NCI-H446 (cell line): ENCODE data around the gene RPL39L.
"Not testable (repeated sequence)": the region's sequence is repeated elsewhere in the genome, so short reads cannot be mapped to it uniquely, and the experiment has no call there.

Experiments used
- DNase-seq, 2 experiments: peaks; one replicate each; lab custom pipeline; 2025; lab: John Stamatoyannopoulos, UW

RPL39L gene

GRCh38 chr3:187139126-187139894 lies at the start of gene RPL39L:
RPL39L (minus strand) TSS chr3:187139496; CDS start chr3:187121300, 18,196 bp downstream.
- DNase-seq, result peak; percentile 48 to 78

DNA sequence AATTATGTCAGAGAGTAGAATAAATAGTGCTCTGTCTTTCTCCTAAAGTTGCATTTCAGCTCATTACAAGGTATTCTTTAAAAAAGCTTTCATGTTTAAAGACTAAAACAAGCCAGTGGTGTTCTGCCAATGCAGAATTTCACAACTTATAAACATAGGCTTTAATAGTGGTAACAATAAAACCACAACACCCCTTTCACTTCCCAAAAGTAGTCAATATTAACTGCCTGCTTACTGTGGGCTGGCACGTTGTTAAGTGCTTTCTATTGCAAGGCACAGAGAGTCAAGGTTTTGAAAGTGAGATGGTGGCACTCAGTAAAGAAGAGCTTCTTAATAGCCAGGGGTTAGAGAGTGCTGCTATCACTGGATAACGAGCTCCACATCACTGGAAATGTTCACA lies 49.6 kb upstream of the RPL39L start:
- DNase-seq, result no peak

DNA sequence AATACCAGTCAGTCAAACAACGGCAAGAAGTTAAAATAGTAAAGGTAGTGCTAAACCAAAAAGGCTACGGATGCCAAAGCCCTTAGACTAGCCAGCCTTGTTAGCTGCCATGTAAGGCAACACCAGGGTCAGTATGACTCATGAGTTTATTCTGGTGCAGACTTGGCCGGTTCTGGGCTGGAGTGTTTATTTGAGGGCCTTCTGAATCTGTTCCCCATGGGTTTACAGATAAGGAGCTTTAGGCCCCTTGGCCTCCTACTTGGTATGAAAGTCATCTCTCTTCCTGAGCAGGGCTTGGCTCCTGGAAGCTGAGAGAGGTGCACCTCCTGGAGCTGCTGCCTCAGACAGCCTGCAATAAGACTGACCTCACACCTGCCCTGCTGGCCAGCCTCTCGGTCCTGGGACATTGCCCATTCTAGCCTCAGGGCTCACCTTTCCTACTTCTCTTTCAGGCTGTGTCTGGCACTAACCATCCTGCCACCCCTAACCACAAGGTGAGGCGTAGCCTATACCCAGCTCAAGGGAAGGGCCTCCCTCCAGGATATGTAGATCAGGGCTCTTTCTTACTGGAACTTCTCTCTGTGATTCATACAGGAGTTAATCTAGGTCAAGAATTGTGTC lies 47.6 kb upstream of the RPL39L start:
- no peak for DNase-seq

DNA sequence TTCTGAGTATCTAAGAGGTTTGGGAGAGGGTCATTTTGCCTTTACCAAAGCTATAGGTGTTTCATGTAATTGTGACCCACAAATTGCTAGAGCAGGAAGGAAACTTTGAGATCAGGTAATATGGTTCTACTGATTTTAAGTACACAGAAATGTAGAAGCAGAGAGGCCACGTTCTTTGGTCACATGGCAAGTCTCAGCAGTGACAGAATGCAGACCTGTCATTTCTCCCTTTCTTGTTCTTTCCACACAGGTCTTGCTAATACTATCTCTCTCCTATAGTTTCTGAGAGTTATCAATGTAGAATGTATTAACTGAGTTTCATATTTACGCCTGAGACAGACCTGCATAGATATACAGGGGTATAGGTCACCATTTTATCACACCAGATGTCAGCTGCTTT lies 47.1 kb upstream of the RPL39L start:
- DNase-seq, result no peak

DNA sequence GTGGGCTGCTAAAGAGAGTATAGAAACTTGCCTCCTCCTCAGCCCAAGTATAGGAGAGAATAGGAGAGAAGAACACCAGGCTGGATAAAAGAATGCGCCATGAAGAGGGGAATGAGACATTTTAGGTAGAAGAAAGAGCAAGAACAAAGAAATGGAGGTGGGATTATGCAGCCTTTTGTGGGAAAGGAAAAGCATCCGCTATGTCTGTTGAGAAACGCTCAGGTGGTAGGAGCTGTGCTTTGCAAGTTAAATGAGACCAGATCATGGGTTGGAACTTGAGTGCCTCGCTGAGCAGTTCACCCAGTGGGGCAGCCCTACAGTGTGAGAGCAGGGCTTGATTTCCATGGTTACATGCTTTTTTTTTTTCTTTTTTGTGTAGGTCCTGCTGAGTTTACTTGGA lies 46.5 kb upstream of the RPL39L start:
- no peak for DNase-seq

DNA sequence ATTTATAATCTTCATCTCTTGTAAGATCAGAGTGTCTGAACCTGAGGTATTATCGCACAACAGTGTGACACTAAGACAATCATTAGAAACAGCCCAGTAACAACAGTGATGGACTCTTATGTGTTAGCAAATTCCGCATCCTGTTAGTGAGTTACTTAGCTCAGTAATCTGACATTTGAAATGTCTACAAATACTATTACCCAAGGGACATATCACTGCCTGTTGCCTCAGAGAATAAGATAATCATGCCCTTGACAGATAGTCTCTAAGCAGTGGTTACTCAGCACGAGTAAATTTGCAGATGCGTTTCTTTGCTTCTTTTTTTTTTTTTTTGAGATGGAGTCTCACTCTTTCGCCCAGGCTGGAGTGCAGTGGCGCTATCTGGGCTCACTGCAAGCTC lies 44.6 kb upstream of the RPL39L start:
- no peak for DNase-seq

- no peak for DNase-seq
Observed at GRCh38 chr3:187183210-187183862, 44.0 kb upstream of the RPL39L start.

- DNase-seq, result no peak
Observed at GRCh38 chr3:187181454-187182170, 42.3 kb upstream of the RPL39L start.

GRCh38 chr3:187172929-187173328 lies 33.6 kb upstream of the RPL39L start:
- no peak for DNase-seq

DNA sequence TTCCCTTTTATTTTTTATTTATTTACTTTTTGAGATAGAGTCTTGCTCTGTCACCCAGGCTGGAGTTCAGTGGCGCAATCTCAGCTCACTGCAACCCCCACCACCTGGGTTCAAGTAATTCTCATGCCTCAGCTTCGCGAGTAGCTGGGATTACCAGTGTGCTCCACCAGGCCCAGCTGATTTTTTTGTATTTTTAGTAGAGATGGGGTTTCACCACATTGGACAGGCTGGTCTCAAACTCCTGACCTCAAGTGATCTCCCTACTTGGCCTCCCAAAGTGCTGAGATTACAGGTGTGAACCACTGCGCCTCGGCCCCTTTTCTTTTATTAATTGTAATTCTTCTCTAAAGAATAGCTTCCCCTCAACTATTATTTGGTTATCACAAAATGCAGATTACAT lies 31.6 kb upstream of the RPL39L start:
- not testable (repeated sequence) for DNase-seq

DNA sequence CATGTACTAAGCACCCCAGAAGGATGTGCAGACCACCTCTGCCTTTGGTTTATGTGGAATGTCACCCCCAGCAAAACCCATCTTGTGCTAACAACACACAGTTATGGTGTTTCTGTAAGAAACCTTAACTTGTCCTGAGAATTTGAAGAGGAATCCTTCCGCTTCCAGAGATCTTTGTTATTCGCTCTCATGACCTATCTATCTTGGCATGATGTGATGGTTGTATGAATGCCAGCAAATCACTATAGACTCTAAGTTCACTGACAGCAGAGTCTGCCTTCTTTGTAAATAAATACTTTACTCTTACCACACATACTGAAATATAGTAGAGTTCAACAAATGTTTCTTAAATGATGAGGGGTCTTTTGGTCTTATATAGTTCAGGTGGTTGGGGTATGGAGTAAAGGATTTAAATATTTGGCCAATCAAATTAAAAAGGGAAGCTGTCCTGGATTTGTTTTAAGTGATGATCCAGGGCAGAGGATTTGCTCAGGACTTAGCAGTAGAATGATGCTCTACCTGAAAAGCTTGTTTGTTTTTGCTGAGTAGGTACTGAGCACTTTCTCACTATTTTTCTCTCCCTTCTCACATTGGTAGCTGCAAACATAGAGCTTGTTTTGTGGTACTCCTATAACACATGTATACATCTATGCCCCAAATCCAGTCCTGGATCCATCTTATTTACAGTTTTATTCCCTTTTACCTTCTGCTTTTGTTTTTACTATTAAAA lies 30.1 kb upstream of the RPL39L start:
- no peak for DNase-seq

DNA sequence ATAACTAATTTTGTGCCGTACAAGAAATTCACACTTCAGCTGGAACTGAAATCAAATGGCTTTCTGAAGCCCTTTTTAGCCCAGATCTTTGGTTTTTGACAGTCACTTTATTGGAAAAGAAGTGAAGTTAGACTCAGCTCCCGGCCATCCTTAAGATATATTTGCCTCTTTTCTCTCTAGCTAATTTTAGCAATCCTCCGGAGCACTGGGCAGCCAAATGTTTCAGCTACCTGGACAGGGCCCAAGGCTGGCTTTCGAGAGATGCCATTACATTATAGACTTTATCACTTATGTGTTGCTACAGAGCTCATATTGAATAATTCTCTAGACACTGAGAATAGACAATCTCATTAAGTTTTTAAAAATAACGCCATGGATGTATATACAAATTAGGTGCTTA lies 28.5 kb upstream of the RPL39L start:
- DNase-seq, result no peak

DNA sequence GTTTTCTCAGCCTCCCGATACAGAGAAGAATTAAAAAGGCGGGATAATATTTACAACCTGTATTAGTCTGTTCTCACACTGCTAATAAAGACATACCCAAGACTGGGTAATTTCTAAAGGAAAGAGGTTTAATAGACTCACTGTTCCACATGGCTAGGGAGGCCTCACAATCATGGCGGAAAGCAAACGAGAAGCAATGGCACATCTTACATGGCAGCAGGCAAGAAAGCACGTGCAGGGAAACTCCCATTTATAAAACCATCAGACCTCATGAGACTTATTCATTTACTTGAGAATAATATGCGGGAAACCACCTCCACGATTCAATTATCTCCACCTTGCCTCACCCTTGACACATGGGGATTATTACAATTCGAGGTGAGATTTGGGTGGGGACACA lies 27.5 kb upstream of the RPL39L start:
- no peak for DNase-seq

DNA sequence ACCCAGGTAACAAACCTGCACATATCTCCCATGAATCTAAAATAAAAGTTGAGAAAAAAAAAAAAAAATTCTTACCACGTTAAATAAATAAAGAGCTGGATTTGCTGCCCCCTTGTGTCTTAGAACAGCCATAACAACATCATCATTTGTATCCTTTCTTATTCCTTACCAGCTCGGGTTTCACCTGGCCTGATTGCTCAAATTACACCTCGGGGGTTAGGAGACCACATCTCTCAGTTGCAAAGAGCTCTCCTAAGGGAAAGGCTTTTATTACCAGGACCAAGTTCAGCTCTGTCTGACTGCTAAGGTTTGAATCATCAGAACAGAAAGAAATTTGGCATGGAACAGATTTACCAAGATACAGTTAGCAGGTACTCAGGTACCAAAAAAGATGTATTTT lies 25.8 kb upstream of the RPL39L start:
- peak; percentile 33 to 56 for DNase-seq

- no peak for DNase-seq
Observed at GRCh38 chr3:187162265-187162953, 23.1 kb upstream of the RPL39L start.

GRCh38 chr3:187161556-187161955 lies 22.3 kb upstream of the RPL39L start:
- DNase-seq, result no peak

- no peak for DNase-seq
Observed at GRCh38 chr3:187150599-187150998, 11.3 kb upstream of the RPL39L start.

GRCh38 chr3:187150186-187150585 lies 10.9 kb upstream of the RPL39L start:
- no peak for DNase-seq

DNA sequence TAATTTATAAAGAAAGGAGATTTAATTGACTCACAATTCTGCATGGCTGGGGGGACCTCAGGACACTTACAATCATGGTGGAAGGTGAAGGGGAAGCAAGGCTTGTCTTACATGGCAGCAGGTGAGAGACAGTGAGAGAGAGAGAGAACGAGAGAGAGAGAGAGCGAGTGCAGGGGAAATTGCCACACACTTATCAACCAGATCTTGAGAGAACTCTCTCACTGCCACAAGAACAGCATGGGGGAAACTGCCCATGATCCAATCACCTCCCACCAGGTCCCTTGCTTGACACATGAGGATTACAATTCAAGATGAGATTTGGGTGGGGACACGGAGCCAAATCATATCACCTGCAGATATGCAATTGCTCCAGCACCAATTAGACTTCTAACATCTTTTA lies 7.1 kb upstream of the RPL39L start:
- no peak for DNase-seq

DNA sequence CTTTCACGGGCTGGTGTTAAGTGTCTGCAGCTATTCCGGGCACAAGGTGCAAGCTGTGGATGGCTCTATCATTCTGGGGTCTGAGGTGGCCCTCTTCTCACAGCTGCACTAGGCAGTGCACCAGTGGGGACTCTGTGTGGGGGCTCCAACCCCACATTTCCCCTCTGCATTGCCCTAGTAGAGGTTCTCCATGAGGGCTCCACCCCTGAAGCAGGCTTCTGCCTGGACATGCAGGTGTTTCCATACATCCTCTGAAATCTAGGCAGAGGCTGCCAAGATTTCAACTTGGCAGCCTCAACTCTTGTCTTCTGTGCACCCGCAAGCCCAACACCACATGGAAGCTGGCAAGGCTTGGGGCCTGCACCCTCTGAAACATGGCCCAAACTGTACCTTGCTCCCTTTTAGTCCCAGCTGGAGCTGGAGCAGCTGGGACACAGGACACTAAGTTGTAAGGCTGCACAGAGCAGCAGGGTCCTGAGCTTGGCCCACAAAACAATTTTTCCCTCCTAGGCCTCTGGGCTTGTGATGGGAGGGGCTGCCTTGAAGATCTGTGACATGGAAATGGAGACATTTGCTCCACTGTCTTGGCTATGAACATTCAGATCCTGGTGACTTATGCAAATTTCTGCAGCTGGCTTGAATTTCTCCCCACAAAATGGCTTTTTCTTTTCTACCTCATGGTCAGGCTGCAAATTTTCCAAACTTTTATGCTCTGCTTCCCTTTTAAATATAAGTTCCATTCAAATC lies 6.0 kb upstream of the RPL39L start:
- DNase-seq, result no peak

DNA sequence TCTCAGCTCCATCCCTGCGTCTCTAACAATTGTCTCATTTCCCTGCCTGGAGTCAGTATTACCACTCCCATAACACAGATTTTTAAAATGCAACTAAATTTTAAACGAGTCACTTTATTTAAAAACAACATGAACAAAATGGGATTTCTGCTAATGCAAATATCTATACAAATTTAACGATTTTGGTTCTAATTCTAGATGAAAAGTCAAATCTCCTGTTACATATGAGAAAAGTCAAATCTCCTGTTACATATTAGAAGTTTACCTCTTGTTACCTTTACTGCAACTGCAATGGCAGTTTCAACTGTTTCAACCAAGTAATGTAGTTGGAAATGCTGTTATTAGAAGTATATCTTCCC lies 578 bp upstream of the RPL39L start:
- no peak for DNase-seq
